WTC11 (cell line): ENCODE measurements around the gene GOLGA8S. TPM values are rescaled to one million over a fixed set of nuclear protein-coding genes. Genes with fewer than 3 reads are reported as not detected.

Experiments
- ATAC-seq: fragments of 200-7000 bp; cut with Tn5 transposase; 2 replicates; pipeline ENCODE4 v1.10.0; 2021; ENCODE audit warnings: mild to moderate bottlenecking, moderate library complexity
- CTCF ChIA-PET: fragments of 300-600 bp; sonication (Branson Sonifier 250); formaldehyde crosslinking; loops from one replicate; lab custom pipeline; 2021; ENCODE audit warnings: antibody characterized with exemption; lab: Charles Lee
- POLR2A ChIA-PET: fragments of 350-600 bp; sonication (Branson Sonifier 250); formaldehyde crosslinking; loops from one replicate; lab custom pipeline; 2021; ENCODE audit warnings: antibody characterized with exemption; lab: Charles Lee
- DNase-seq: peaks from one replicate; pipeline ENCODE4 v3.0.0; 2021; ENCODE audit warnings: low spot score
- H3K27ac Mint-ChIP-seq: 2 replicates; pipeline ENCODE4 v1.8.0; 2021; ENCODE audit warnings: mixed read lengths
- H3K27me3 Mint-ChIP-seq: 2 replicates; pipeline ENCODE4 v1.8.0; 2021; ENCODE audit warnings: low read depth, mild to moderate bottlenecking, moderate library complexity, mixed read lengths
- H3K36me3 Mint-ChIP-seq: 2 replicates; pipeline ENCODE4 v1.8.0; 2021; ENCODE audit warnings: mixed read lengths
- H3K4me1 Mint-ChIP-seq: 2 replicates; pipeline ENCODE4 v1.8.0; 2022; ENCODE audit warnings: mixed read lengths
- H3K4me3 Mint-ChIP-seq: 2 replicates; pipeline ENCODE4 v1.8.0; 2021; ENCODE audit warnings: mild to moderate bottlenecking, moderate library complexity, mixed read lengths
- H3K9me3 Mint-ChIP-seq: 2 replicates; pipeline ENCODE4 v1.8.0; 2021; ENCODE audit warnings: mixed read lengths
- CBFB ChIP-seq: sonication (generic); formaldehyde crosslinking; IDR thresholded peaks from 2 replicates; pipeline ENCODE4 v1.8.1; 2022; ENCODE audit warnings: mild to moderate bottlenecking, low read depth, missing genetic modification reagents
- CDX4 ChIP-seq: fragments of 250-450 bp; sonication (Bioruptor Pico); IDR thresholded peaks from 2 replicates; pipeline ENCODE4 v1.9.0; 2021; ENCODE audit warnings: moderate library complexity, mild to moderate bottlenecking, inconsistent platforms, borderline replicate concordance
- EMX1 ChIP-seq: fragments of 250-450 bp; sonication (Bioruptor Pico); IDR thresholded peaks from 2 replicates; pipeline ENCODE4 v1.8.0; 2021; ENCODE audit warnings: mild to moderate bottlenecking
- FOXK1 ChIP-seq: sonication (generic); formaldehyde crosslinking; IDR thresholded peaks from 2 replicates; pipeline ENCODE4 v1.8.0; 2022; ENCODE audit warnings: mild to moderate bottlenecking, moderate library complexity, missing genetic modification reagents
- FOXP1 ChIP-seq: sonication (generic); formaldehyde crosslinking; IDR thresholded peaks from 2 replicates; pipeline ENCODE4 v1.8.0; 2022; ENCODE audit warnings: missing genetic modification reagents, mild to moderate bottlenecking, moderate library complexity, borderline replicate concordance
- GABPB1 ChIP-seq: sonication (generic); formaldehyde crosslinking; IDR thresholded peaks from 2 replicates; pipeline ENCODE4 v1.8.1; 2023; ENCODE audit warnings: mild to moderate bottlenecking, missing genetic modification reagents
- IRF2 ChIP-seq: sonication (generic); formaldehyde crosslinking; IDR thresholded peaks from 2 replicates; pipeline ENCODE4 v1.8.0; 2022; ENCODE audit warnings: low read depth, missing genetic modification reagents, borderline replicate concordance
- MLX ChIP-seq: sonication (generic); formaldehyde crosslinking; IDR thresholded peaks from 2 replicates; pipeline ENCODE4 v1.8.1; 2023; ENCODE audit warnings: mild to moderate bottlenecking, missing genetic modification reagents, moderate library complexity
- NR2C2 ChIP-seq: sonication (generic); formaldehyde crosslinking; IDR thresholded peaks from 2 replicates; pipeline ENCODE4 v1.8.0; 2022; ENCODE audit warnings: mild to moderate bottlenecking, missing genetic modification reagents
- NR3C1 ChIP-seq: sonication (generic); formaldehyde crosslinking; conservative IDR thresholded peaks from 2 replicates; pipeline ENCODE4 v1.8.1; 2023; ENCODE audit warnings: low read depth, mild to moderate bottlenecking, missing genetic modification reagents
- SMAD3 ChIP-seq: sonication (generic); formaldehyde crosslinking; IDR thresholded peaks from 2 replicates; pipeline ENCODE4 v1.8.0; 2022; ENCODE audit warnings: missing genetic modification reagents, mild to moderate bottlenecking, borderline replicate concordance
- SMAD4 ChIP-seq: sonication (generic); formaldehyde crosslinking; IDR thresholded peaks from 2 replicates; pipeline ENCODE4 v1.8.0; 2022; ENCODE audit warnings: mild to moderate bottlenecking, missing genetic modification reagents
- SOX15 ChIP-seq: fragments of 250-450 bp; sonication (Bioruptor Pico); IDR thresholded peaks from 2 replicates; pipeline ENCODE4 v1.9.0; 2021; ENCODE audit warnings: mild to moderate bottlenecking
- USF1 ChIP-seq: sonication (generic); formaldehyde crosslinking; IDR thresholded peaks from 2 replicates; pipeline ENCODE4 v1.8.0; 2022; ENCODE audit warnings: mild to moderate bottlenecking, missing genetic modification reagents
- ZBTB21 ChIP-seq: sonication (generic); formaldehyde crosslinking; IDR thresholded peaks from 2 replicates; pipeline ENCODE4 v1.8.1; 2023; ENCODE audit warnings: mild to moderate bottlenecking, missing genetic modification reagents, borderline replicate concordance
- ZNF317 ChIP-seq: sonication (generic); formaldehyde crosslinking; IDR thresholded peaks from 2 replicates; pipeline ENCODE4 v1.8.1; 2023; ENCODE audit warnings: low read depth, mild to moderate bottlenecking, moderate library complexity, missing genetic modification reagents, borderline replicate concordance
- ZNF416 ChIP-seq: fragments of 250-450 bp; sonication (Bioruptor Pico); IDR thresholded peaks from 2 replicates; pipeline ENCODE4 v1.9.0; 2021; ENCODE audit warnings: mild to moderate bottlenecking, inconsistent platforms
- ZNF671 ChIP-seq: fragments of 250-450 bp; sonication (Bioruptor Pico); IDR thresholded peaks from 2 replicates; pipeline ENCODE4 v1.8.0; 2021; ENCODE audit warnings: mild to moderate bottlenecking
- ZSCAN18 ChIP-seq: fragments of 250-450 bp; sonication (Bioruptor Pico); IDR thresholded peaks from 2 replicates; pipeline ENCODE4 v2.1.2; 2022; ENCODE audit warnings: mild to moderate bottlenecking, moderate library complexity
- total RNA-seq: library from RNA; stranded (reverse); gene quantifications from 3 replicates; pipeline ENCODE4 v1.2.3, GENCODE V29; 2021
- TF ChIP-seq, protein P1 (sequence below): fragments of 250-450 bp; sonication (Bioruptor Pico); conservative IDR thresholded peaks from 2 replicates; pipeline ENCODE4 v1.9.0; 2021; ENCODE audit warnings: mild to moderate bottlenecking
- TF ChIP-seq, protein P2 (sequence below): sonication (generic); formaldehyde crosslinking; IDR thresholded peaks from 2 replicates; pipeline ENCODE4 v1.8.1; 2023; ENCODE audit warnings: mild to moderate bottlenecking, missing genetic modification reagents, moderate library complexity
- TF ChIP-seq, protein P3 (sequence below): sonication (generic); formaldehyde crosslinking; conservative IDR thresholded peaks from 2 replicates; pipeline ENCODE4 v1.8.1; 2023; ENCODE audit warnings: mild to moderate bottlenecking, low read depth, missing genetic modification reagents, moderate library complexity
- TF ChIP-seq, protein P4 (sequence below): sonication (generic); formaldehyde crosslinking; IDR thresholded peaks from 2 replicates; pipeline ENCODE4 v1.8.0; 2022; ENCODE audit warnings: missing genetic modification reagents

Gene GOLGA8S
- total RNA-seq, 1 experiment from 2014 or later = 0.22 TPM

DNA sequence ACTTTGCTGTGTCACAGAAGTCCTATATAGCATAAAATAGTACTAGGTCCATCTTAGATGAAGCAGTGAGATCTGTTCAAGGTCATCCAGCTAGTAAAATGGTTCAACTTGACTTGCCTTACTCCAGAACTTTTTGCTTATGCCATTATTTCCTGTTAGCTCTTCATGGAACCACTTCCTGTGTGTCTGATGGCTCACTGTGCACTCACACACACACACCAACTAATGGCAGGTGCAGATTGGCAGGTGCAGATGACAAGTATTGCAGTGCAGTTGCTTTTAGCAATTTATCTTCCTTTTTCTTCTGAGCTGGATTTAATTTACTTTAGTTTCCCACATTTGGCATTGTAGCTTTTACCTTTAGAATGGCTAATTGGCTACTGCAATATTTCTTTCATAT, 29.8 kb downstream of the GOLGA8S start:
- DNase-seq (no peak), ATAC-seq (no peak)
- no peak overlapping the region for H3K4me3 Mint-ChIP-seq
- TF ChIP-seq, protein P1, sequence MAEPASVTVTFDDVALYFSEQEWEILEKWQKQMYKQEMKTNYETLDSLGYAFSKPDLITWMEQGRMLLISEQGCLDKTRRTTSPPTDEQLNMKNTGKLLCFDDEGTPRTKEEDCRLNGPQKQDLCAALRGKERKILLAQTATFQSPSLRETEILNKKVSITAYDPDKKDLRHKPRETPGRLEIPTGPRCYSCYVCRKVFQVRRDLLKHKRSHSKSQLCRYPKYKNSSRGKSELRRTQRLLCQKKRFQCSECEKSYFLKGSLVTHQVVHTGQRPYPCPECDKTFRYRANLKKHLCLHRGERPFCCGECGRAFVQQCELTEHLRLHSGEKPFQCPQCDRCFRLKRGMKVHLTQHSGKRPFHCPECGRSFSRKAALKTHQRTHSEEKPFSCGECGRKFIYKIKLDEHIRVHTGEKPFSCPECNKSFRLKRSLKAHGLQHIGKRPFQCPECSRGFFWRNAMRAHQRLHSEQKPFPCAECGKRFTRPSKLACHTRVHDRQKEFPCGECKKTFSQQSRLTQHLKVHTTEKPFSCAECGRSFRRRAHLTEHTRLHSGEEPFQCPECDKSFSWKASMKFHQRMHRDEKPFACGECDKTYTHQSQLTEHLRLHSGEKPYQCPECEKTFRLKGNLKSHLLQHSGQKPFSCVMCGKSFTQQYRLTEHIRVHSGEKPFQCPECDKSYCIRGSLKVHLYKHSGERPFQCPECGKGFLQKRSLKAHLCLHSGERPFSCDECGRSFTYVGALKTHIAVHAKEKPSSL = no peak
- no peak for TF ChIP-seq FOXK1
- no peak for TF ChIP-seq ZNF671 (CRISPR knock-in tag)
- TF ChIP-seq ZNF416 (CRISPR knock-in tag) = no peak
- no peak for TF ChIP-seq SOX15 (CRISPR knock-in tag)
- TF ChIP-seq USF1 (CRISPR knock-in tag) = no peak
- TF ChIP-seq SMAD3 = no peak
- no peak for TF ChIP-seq ZNF317 (CRISPR knock-in tag)
- TF ChIP-seq, protein P2, sequence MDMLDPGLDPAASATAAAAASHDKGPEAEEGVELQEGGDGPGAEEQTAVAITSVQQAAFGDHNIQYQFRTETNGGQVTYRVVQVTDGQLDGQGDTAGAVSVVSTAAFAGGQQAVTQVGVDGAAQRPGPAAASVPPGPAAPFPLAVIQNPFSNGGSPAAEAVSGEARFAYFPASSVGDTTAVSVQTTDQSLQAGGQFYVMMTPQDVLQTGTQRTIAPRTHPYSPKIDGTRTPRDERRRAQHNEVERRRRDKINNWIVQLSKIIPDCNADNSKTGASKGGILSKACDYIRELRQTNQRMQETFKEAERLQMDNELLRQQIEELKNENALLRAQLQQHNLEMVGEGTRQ = no peak
- no peak for TF ChIP-seq FOXP1 (CRISPR knock-in tag)
- TF ChIP-seq GABPB1 (CRISPR knock-in tag) = no peak
- CTCF ChIA-PET = no interaction called here
- no peak overlapping the region for H3K27ac Mint-ChIP-seq
- H3K36me3 Mint-ChIP-seq = peaks cover 25% of the 10 kb centered on the region
- H3K9me3 Mint-ChIP-seq = peaks cover 24% of the 10 kb centered on the region
- H3K27me3 Mint-ChIP-seq = no peaks in the 10 kb centered on the region; the same call in none of the 2 replicates
- no peaks in the 10 kb centered on the region for H3K4me1 Mint-ChIP-seq
- POLR2A ChIA-PET = no interaction called here

DNA sequence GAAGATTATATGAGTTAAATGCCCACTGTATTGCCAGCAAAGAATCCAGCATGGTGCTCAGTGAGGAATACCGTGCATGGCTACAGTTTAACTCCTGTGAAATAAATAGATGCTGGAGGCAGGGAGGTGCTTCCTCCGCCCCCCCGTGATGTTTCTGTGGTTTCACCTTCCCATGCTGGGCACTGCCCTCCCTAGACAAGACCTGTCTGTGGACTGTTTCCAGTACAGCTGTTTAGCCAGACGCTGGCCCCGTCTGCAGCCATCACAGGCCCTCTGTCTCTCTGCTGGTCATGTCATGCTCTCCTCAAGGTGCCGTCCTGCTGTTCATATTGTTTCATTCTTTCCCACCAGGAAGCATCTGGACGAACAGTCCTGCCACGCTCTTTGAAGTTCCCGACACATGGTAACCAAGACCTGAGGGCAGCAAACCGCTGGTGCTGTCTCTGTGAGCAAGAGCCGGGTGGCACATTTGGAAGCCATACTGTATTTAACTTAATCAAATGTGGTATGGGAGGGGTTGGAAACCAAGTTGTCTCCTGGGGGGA, 31.4 kb downstream of the GOLGA8S start:
- ChIA-PET POLR2A (no interaction called here), CTCF (no interaction called here)
- Mint-ChIP-seq H3K4me3 (no peak overlapping the region), H3K27me3 (no peaks in the 10 kb centered on the region; the same call in none of the 2 replicates), H3K9me3 (peaks cover 31% of the 10 kb centered on the region), H3K27ac (no peak overlapping the region), H3K4me1 (no peaks in the 10 kb centered on the region), H3K36me3 (peaks cover 24% of the 10 kb centered on the region)
- ATAC-seq (no peak), DNase-seq (no peak)
- TF ChIP-seq, protein P3, sequence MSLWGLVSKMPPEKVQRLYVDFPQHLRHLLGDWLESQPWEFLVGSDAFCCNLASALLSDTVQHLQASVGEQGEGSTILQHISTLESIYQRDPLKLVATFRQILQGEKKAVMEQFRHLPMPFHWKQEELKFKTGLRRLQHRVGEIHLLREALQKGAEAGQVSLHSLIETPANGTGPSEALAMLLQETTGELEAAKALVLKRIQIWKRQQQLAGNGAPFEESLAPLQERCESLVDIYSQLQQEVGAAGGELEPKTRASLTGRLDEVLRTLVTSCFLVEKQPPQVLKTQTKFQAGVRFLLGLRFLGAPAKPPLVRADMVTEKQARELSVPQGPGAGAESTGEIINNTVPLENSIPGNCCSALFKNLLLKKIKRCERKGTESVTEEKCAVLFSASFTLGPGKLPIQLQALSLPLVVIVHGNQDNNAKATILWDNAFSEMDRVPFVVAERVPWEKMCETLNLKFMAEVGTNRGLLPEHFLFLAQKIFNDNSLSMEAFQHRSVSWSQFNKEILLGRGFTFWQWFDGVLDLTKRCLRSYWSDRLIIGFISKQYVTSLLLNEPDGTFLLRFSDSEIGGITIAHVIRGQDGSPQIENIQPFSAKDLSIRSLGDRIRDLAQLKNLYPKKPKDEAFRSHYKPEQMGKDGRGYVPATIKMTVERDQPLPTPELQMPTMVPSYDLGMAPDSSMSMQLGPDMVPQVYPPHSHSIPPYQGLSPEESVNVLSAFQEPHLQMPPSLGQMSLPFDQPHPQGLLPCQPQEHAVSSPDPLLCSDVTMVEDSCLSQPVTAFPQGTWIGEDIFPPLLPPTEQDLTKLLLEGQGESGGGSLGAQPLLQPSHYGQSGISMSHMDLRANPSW (CRISPR knock-in tag) = no peak
- TF ChIP-seq ZBTB21 (CRISPR knock-in tag) (no peak), EMX1 (CRISPR knock-in tag) (no peak), NR2C2 (CRISPR knock-in tag) (no peak), MLX (no peak), ZSCAN18 (CRISPR knock-in tag) (no peak), CDX4 (CRISPR knock-in tag) (no peak), NR3C1 (CRISPR knock-in tag) (no peak), IRF2 (CRISPR knock-in tag) (no peak), SMAD3 (no peak), SMAD4 (CRISPR knock-in tag) (no peak), CBFB (no peak)
- TF ChIP-seq, protein P4, sequence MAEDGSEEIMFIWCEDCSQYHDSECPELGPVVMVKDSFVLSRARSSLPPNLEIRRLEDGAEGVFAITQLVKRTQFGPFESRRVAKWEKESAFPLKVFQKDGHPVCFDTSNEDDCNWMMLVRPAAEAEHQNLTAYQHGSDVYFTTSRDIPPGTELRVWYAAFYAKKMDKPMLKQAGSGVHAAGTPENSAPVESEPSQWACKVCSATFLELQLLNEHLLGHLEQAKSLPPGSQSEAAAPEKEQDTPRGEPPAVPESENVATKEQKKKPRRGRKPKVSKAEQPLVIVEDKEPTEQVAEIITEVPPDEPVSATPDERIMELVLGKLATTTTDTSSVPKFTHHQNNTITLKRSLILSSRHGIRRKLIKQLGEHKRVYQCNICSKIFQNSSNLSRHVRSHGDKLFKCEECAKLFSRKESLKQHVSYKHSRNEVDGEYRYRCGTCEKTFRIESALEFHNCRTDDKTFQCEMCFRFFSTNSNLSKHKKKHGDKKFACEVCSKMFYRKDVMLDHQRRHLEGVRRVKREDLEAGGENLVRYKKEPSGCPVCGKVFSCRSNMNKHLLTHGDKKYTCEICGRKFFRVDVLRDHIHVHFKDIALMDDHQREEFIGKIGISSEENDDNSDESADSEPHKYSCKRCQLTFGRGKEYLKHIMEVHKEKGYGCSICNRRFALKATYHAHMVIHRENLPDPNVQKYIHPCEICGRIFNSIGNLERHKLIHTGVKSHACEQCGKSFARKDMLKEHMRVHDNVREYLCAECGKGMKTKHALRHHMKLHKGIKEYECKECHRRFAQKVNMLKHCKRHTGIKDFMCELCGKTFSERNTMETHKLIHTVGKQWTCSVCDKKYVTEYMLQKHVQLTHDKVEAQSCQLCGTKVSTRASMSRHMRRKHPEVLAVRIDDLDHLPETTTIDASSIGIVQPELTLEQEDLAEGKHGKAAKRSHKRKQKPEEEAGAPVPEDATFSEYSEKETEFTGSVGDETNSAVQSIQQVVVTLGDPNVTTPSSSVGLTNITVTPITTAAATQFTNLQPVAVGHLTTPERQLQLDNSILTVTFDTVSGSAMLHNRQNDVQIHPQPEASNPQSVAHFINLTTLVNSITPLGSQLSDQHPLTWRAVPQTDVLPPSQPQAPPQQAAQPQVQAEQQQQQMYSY (CRISPR knock-in tag) = no peak
